Subcutaneous adipose tissue (tissue), 4 donors: ENCODE results near the gene SMC4. TPM values are rescaled to one million over a fixed set of nuclear protein-coding genes. Genes with fewer than 3 reads are reported as not detected.

Source experiments
- CTCF ChIP-seq: fragments of 450-650 bp; IDR thresholded peaks from one replicate; pipeline ENCODE4 v1.5.1; 2016; ENCODE audit warnings: low read depth, mild to moderate bottlenecking, control low read depth, antibody characterized with exemption, moderate library complexity
- total RNA-seq, 4 donors: library from RNA; depleted of rRNA; stranded (reverse); fragments of >200 nt; gene quantifications; one replicate each; pipeline ENCODE4 v1.1.0, GENCODE V29; 2016

The SMC4 gene
- total RNA-seq, 4 donors from 2014 or later: 19.1 to 39.4 (median 35.6) TPM

GRCh38 chr3:160398820-160399124 lies 678 bp upstream of the SMC4 start:
- no peak for TF ChIP-seq CTCF

GRCh38 chr3:160400030-160400701 lies 716 bp downstream of the SMC4 start:
- no peak for TF ChIP-seq CTCF

GRCh38 chr3:160400702-160401150 lies 1.3 kb downstream of the SMC4 start:
- no peak for TF ChIP-seq CTCF

- no peak for TF ChIP-seq CTCF
Observed at GRCh38 chr3:160401291-160402095, 2.0 kb downstream of the SMC4 start.

GRCh38 chr3:160402221-160403027 lies 3.0 kb downstream of the SMC4 start:
- TF ChIP-seq CTCF: no peak

GRCh38 chr3:160403028-160403545 lies 3.6 kb downstream of the SMC4 start:
- no peak for TF ChIP-seq CTCF
